Prostate gland (tissue), 2 donors: ENCODE results near the gene AUTS2. TPM values are rescaled to one million over a fixed set of nuclear protein-coding genes. Genes with fewer than 3 reads are reported as not detected.

Experiments
- DNase-seq: peaks from one replicate; pipeline ENCODE4 v3.0.0-alpha.2; 2019; ENCODE audit warnings: low spot score
- H3K27ac ChIP-seq, 2 donors: fragments of 200-600 bp; sonication (generic); 2 replicates each; pipeline ENCODE4 v1.5.1; 2017 to 2019
- H3K27me3 ChIP-seq: fragments of 200-600 bp; sonication (generic); replicated peaks from 2 replicates; pipeline ENCODE4 v1.5.1; 2019; ENCODE audit not compliant: insufficient read depth
- H3K36me3 ChIP-seq, 2 donors: fragments of 200-600 bp; sonication (generic); 1 replicate in 1 of 2; 2 replicates in 1 of 2; pipeline versions ENCODE4 v1.5.1 to v1.8.1; 2017 to 2019
- H3K4me1 ChIP-seq: fragments of 200-600 bp; sonication (generic); replicated peaks from 2 replicates; pipeline ENCODE4 v1.5.1; 2019
- H3K4me3 ChIP-seq, 2 donors: fragments of 200-600 bp; sonication (generic); 2 replicates each; pipeline ENCODE4 v1.5.1; 2017 to 2019
- H3K9me3 ChIP-seq: fragments of 200-600 bp; sonication (generic); 2 replicates; pipeline ENCODE4 v1.5.1; 2017
- POLR2A ChIP-seq: fragments of 450-650 bp; IDR thresholded peaks from one replicate; pipeline ENCODE4 v1.6.1; 2016; ENCODE audit warnings: antibody characterized with exemption, mild to moderate bottlenecking
- POLR2AphosphoS5 ChIP-seq: sonication (generic); formaldehyde crosslinking; IDR thresholded peaks from one replicate; pipeline ENCODE4 v1.6.1; 2017; ENCODE audit warnings: antibody characterized with exemption
- WGBS: methylation state at CpG from one replicate; pipeline ENCODE4 v1.1.5; 2018; 5-methylcytosine and 5-hydroxymethylcytosine counted together
- intact Hi-C: fragments of 100-400 bp; cut with DNase I; formaldehyde crosslinking; loops from one replicate; pipeline ENCODE4 v1.14.2; 2022
- total RNA-seq, 2 donors: library from RNA; depleted of rRNA; stranded (reverse); fragments of >200 nt; gene quantifications; one replicate each; pipeline ENCODE4 v1.1.0, GENCODE V29; 2016
- TF ChIP-seq, protein P1 (sequence below), 4 experiments: fragments of 200-600 bp in 2 of 4; fragments of 450-650 bp in 2 of 4; sonication (generic) in 2 of 4; IDR thresholded peaks; 1 replicate in 3 of 4; 2 replicates in 1 of 4; pipeline ENCODE4 v1.5.1; 2016 to 2019; ENCODE audit warnings: antibody characterized with exemption in 4 of 4, mild to moderate bottlenecking in 2 of 4, moderate library complexity in 2 of 4

The AUTS2 gene
- total RNA-seq, 2 donors from 2014 or later, result 25.0 to 55.2 TPM

DNA sequence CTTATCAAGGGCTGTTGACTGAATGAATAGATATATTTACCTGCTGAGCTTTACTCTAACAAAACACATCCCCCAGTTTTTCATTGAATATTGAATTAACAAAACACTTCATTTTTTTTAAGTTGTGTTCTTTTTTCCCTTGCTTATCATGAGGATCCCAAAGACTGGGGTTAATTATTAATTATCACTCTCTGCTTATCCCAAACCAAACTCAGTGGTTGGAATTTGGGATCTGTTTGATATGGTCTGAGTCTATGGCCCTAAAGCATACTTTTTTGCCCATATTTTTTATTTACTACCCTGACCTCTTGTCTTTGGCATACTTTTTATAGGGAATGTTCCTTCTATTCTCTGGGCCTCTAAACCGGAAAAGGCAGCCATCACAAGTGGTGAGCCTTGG, 836.5 kb downstream of the AUTS2 start:
- no peak for DNase-seq
- no peak overlapping the region for H3K4me3 ChIP-seq
- TF ChIP-seq, protein P1, sequence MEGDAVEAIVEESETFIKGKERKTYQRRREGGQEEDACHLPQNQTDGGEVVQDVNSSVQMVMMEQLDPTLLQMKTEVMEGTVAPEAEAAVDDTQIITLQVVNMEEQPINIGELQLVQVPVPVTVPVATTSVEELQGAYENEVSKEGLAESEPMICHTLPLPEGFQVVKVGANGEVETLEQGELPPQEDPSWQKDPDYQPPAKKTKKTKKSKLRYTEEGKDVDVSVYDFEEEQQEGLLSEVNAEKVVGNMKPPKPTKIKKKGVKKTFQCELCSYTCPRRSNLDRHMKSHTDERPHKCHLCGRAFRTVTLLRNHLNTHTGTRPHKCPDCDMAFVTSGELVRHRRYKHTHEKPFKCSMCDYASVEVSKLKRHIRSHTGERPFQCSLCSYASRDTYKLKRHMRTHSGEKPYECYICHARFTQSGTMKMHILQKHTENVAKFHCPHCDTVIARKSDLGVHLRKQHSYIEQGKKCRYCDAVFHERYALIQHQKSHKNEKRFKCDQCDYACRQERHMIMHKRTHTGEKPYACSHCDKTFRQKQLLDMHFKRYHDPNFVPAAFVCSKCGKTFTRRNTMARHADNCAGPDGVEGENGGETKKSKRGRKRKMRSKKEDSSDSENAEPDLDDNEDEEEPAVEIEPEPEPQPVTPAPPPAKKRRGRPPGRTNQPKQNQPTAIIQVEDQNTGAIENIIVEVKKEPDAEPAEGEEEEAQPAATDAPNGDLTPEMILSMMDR (IDR thresholded peaks at IDR 0.05), result no peak
- TF ChIP-seq POLR2A (no peak), POLR2AphosphoS5 (no peak)
- intact Hi-C loops, result no loop called here
- H3K27ac ChIP-seq, result no peak overlapping the region
- no peaks in the 10 kb centered on the region for H3K36me3 ChIP-seq
- WGBS, result 89% methylated on average over 1 of the region's 1 CpG
- H3K9me3 ChIP-seq, result no peaks in the 10 kb centered on the region
- H3K27me3 ChIP-seq, result no peaks in the 10 kb centered on the region
- H3K4me1 ChIP-seq, result no peaks in the 10 kb centered on the region

DNA sequence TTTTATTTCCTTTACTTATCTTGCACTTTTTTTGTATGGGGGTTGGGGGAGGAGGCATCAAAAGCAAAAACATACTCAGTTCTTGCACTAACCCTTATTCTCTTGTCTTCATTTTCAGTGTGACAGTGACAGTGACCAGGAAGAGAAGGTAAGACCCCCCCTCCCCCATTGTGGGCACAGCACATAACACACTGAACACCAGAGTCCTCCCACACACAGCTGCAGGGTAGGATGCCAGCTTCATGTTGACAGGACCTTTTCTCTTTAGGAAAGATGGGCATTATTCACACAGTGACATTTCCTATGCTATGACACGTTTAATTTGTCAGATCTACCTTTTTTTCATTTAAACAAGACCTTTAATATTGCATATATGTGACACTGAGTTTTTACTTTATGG, 837.4 kb downstream of the AUTS2 start:
- no peak overlapping the region for H3K27ac ChIP-seq
- intact Hi-C loops, result no loop called here
- H3K36me3 ChIP-seq, result no peaks in the 10 kb centered on the region
- TF ChIP-seq, protein P1 (IDR thresholded peaks at IDR 0.05), result no peak
- TF ChIP-seq POLR2A, result no peak
- no peak for TF ChIP-seq POLR2AphosphoS5
- no peaks in the 10 kb centered on the region for H3K4me1 ChIP-seq
- H3K27me3 ChIP-seq, result no peaks in the 10 kb centered on the region
- H3K4me3 ChIP-seq, result no peak overlapping the region
- H3K9me3 ChIP-seq, result no peaks in the 10 kb centered on the region
- no peak for DNase-seq
- WGBS, result 84% methylated on average over 1 of the region's 1 CpG

DNA sequence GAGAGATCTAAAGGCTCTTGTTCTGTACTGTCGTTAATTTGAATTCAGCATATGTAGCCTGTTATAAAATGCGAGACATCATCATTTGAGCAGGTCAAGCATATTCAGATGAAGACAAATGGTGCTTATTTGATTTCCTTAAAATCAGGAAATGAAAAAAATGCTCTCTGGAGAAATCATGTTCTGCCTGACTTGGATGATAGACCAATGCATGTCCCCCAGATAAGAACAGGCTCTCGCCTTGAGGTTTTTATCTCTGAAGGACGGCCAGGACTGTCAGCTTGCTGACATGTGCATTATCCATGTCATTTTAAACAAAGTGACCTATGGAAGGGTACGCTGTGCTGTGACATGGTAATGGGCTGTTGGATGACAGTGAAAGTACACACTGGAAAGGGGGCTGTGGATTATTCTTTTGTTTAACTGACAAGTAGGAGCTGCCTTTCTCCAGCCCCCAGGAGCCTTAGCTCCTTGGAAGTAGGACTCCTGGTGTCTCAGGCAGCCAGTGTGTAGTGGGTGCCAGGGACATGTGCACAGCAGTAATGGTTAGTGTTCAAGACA, 838.6 kb downstream of the AUTS2 start:
- TF ChIP-seq, protein P1 (IDR thresholded peaks at IDR 0.05), result no peak
- TF ChIP-seq POLR2A (no peak), POLR2AphosphoS5 (no peak)
- no peaks in the 10 kb centered on the region for H3K4me1 ChIP-seq
- DNase-seq, result no peak
- H3K27me3 ChIP-seq, result no peaks in the 10 kb centered on the region
- no peak overlapping the region for H3K27ac ChIP-seq
- no peaks in the 10 kb centered on the region for H3K36me3 ChIP-seq
- H3K9me3 ChIP-seq, result no peaks in the 10 kb centered on the region
- H3K4me3 ChIP-seq, result no peak overlapping the region
- 98% methylated on average over 5 of the region's 5 CpGs for WGBS
- intact Hi-C loops, result no loop called here

DNA sequence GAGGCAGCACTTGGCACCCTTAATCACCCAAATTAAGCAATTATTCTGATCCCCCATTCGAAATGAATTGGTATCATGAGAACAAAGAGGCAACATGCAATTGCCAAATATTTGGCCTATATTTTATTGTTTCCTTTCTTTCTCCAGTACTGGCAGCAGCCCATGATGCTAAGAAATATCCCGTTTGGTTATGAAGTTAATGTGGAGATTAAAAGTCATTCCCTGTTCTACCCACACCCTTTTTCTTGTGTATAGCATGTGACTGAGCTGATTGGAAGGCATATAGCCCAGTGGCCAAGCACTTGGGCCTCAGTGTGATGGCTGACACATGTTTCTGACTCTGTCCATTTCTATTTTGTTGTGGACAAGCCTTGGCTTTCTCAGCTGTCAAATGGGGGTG, 841.4 kb downstream of the AUTS2 start:
- intact Hi-C loops, result no loop called here
- WGBS, result 13% methylated on average over 2 of the region's 2 CpGs
- TF ChIP-seq POLR2A (no peak), POLR2AphosphoS5 (no peak)
- TF ChIP-seq, protein P1 (IDR thresholded peaks at IDR 0.05), result no peak

DNA sequence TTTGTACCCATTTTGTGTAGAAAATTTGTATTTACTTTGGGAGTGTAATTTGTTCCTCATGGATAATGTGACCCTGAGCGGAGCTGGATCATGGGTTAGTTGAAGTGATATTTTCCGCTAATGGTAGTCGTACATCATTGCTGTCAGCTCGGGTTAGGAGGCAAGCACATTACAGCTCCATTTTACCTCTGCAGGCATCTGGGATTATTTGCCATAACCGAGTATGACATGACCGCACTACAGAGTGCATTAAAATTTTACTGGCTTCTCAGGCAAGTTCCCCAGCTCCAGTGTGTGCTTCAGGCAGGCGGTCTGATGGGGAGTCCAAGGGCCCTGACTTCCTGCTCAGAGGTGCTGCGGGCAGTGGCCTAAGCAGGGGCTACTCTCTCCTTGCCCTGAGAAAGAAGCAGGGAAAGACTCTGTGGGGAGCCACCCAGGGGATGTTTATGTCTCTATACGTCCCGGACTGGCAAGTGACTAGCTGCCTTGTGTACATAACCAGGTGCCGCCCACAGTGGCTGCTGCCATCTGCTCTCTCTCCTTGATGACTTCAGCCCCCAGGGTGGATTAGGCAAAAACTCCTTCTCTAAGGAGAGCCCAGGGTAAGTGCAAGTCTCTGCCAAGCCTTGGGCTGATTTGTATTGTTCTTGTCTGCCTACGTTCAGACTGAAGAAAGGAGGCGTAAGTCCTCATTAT, 848.3 kb downstream of the AUTS2 start:
- TF ChIP-seq POLR2A, result no peak
- TF ChIP-seq, protein P1 (IDR thresholded peaks at IDR 0.05), result no peak
- TF ChIP-seq POLR2AphosphoS5, result no peak
- Histone ChIP-seq H3K4me3 (no peak overlapping the region), H3K9me3 (no peaks in the 10 kb centered on the region), H3K36me3 (no peaks in the 10 kb centered on the region), H3K4me1 (no peaks in the 10 kb centered on the region), H3K27me3 (no peaks in the 10 kb centered on the region), H3K27ac (no peak overlapping the region)
- DNase-seq, result no peak
- WGBS, result 58% methylated on average over 13 of the region's 13 CpGs
- intact Hi-C loops, result no loop called here

More for the DNA sequence above, 841.4 kb downstream of the AUTS2 start:
- no peaks in the 10 kb centered on the region for H3K4me1 ChIP-seq
- no peaks in the 10 kb centered on the region for H3K27me3 ChIP-seq
- no peaks in the 10 kb centered on the region for H3K9me3 ChIP-seq
- H3K4me3 ChIP-seq, result no peak overlapping the region
- no peak for DNase-seq
- H3K36me3 ChIP-seq, result no peaks in the 10 kb centered on the region
- no peak overlapping the region for H3K27ac ChIP-seq
